IMR-90 (cell line): ENCODE results near the gene ANO7.

Experiments
- BHLHE40 ChIP-seq: fragments of 150-350 bp; IDR thresholded peaks from 2 replicates; pipeline ENCODE4 v1.6.1; 2016; ENCODE audit warnings: mild to moderate bottlenecking, low read depth, low read length
- FOS ChIP-seq: fragments of 150-350 bp; IDR thresholded peaks from 2 replicates; pipeline ENCODE4 v1.6.1; 2016; ENCODE audit warnings: low read depth, low read length
- MAFK ChIP-seq: IDR thresholded peaks from 2 replicates; pipeline ENCODE4 v1.6.1; 2012; ENCODE audit warnings: low read depth, low read length, improper control_type of control experiment
- MXI1 ChIP-seq: IDR thresholded peaks from 2 replicates; pipeline ENCODE4 v1.6.1; 2012; ENCODE audit warnings: low read depth, mild to moderate bottlenecking, low read length, moderate library complexity, borderline replicate concordance
- POLR2A ChIP-seq: IDR thresholded peaks from 2 replicates; pipeline ENCODE4 v1.6.1; 2012; ENCODE audit warnings: mild to moderate bottlenecking, low read depth, low read length
- RAD21 ChIP-seq: IDR thresholded peaks from 2 replicates; pipeline ENCODE4 v1.6.1; 2012; ENCODE audit warnings: low read length, improper control_type of control experiment
- RFX5 ChIP-seq: IDR thresholded peaks from 2 replicates; pipeline ENCODE4 v1.8.0; 2012; ENCODE audit warnings: low read depth, mild to moderate bottlenecking, low read length, moderate library complexity
- SMC3 ChIP-seq: fragments of 150-350 bp; IDR thresholded peaks from 2 replicates; pipeline ENCODE4 v1.6.1; 2016; ENCODE audit warnings: low read depth, mild to moderate bottlenecking, antibody characterized with exemption, low read length, moderate library complexity
- TF ChIP-seq, protein P1 (sequence below): conservative IDR thresholded peaks from 2 replicates; pipeline ENCODE4 v1.5.1; 2012; ENCODE audit warnings: mild to moderate bottlenecking, low read depth, low read length, improper control_type of control experiment
- TF ChIP-seq, protein P2 (sequence below): fragments of 150-350 bp; IDR thresholded peaks from 2 replicates; pipeline ENCODE4 v1.6.1; 2016; ENCODE audit warnings: low read depth, mild to moderate bottlenecking, low read length, moderate library complexity, borderline replicate concordance
- TF ChIP-seq, protein P3 (sequence below): fragments of 150-350 bp; IDR thresholded peaks from 2 replicates; pipeline ENCODE4 v1.6.1; 2017; ENCODE audit warnings: mild to moderate bottlenecking, antibody characterized with exemption, low read length, low read depth

DNA sequence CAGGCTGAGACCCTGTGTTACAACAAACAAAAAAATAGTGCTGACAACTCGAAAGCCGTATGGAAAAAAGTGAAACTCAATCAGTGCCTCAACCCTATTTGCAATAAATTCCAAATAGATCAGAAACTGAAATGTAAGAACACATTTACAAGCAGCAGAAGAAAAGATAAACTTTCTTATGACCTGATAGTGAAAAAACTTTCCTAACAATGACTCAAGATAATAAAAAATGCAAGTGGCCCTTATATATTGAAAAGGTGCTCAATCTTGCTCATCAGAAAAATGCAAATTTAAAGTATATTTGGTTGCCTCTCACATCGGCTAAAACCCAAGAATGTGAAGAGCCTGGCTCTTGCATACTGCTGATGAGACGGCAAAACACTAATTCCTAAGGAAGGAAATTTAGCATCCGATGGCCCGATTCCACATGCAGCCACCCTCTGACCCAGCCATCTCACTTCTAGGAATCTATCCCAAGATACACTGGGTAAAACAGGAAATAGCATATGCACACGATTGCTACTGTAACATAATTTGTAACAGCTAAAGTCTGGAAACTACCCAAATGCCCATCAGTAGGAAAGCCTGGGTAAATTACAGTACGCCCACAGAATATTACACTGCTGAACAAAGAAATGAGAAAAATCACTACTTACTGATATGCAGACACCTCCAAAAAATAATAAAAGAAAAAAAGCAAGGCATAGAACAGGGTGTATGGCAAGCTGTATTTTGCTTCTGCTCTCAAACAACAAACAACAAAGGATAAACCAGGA, 70.2 kb downstream of the ANO7 start:
- TF ChIP-seq BHLHE40 (no peak), MAFK (no peak), RAD21 (no peak), POLR2A (no peak), FOS (no peak), SMC3 (no peak), MXI1 (no peak), RFX5 (no peak)
- TF ChIP-seq, protein P1, sequence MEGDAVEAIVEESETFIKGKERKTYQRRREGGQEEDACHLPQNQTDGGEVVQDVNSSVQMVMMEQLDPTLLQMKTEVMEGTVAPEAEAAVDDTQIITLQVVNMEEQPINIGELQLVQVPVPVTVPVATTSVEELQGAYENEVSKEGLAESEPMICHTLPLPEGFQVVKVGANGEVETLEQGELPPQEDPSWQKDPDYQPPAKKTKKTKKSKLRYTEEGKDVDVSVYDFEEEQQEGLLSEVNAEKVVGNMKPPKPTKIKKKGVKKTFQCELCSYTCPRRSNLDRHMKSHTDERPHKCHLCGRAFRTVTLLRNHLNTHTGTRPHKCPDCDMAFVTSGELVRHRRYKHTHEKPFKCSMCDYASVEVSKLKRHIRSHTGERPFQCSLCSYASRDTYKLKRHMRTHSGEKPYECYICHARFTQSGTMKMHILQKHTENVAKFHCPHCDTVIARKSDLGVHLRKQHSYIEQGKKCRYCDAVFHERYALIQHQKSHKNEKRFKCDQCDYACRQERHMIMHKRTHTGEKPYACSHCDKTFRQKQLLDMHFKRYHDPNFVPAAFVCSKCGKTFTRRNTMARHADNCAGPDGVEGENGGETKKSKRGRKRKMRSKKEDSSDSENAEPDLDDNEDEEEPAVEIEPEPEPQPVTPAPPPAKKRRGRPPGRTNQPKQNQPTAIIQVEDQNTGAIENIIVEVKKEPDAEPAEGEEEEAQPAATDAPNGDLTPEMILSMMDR, result no peak
- TF ChIP-seq, protein P2, sequence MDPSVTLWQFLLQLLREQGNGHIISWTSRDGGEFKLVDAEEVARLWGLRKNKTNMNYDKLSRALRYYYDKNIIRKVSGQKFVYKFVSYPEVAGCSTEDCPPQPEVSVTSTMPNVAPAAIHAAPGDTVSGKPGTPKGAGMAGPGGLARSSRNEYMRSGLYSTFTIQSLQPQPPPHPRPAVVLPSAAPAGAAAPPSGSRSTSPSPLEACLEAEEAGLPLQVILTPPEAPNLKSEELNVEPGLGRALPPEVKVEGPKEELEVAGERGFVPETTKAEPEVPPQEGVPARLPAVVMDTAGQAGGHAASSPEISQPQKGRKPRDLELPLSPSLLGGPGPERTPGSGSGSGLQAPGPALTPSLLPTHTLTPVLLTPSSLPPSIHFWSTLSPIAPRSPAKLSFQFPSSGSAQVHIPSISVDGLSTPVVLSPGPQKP, result no peak
- TF ChIP-seq, protein P3, sequence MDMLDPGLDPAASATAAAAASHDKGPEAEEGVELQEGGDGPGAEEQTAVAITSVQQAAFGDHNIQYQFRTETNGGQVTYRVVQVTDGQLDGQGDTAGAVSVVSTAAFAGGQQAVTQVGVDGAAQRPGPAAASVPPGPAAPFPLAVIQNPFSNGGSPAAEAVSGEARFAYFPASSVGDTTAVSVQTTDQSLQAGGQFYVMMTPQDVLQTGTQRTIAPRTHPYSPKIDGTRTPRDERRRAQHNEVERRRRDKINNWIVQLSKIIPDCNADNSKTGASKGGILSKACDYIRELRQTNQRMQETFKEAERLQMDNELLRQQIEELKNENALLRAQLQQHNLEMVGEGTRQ, result no peak
